ENCODE measurements around the gene C19orf47.

The C19orf47 gene, protein sequence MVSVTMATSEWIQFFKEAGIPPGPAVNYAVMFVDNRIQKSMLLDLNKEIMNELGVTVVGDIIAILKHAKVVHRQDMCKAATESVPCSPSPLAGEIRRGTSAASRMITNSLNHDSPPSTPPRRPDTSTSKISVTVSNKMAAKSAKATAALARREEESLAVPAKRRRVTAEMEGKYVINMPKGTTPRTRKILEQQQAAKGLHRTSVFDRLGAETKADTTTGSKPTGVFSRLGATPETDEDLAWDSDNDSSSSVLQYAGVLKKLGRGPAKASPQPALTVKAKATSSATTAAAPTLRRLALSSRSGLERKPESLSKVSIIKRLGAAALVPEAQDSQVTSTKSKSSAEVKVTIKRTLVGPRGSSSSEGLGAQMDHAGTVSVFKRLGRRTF

DNA sequence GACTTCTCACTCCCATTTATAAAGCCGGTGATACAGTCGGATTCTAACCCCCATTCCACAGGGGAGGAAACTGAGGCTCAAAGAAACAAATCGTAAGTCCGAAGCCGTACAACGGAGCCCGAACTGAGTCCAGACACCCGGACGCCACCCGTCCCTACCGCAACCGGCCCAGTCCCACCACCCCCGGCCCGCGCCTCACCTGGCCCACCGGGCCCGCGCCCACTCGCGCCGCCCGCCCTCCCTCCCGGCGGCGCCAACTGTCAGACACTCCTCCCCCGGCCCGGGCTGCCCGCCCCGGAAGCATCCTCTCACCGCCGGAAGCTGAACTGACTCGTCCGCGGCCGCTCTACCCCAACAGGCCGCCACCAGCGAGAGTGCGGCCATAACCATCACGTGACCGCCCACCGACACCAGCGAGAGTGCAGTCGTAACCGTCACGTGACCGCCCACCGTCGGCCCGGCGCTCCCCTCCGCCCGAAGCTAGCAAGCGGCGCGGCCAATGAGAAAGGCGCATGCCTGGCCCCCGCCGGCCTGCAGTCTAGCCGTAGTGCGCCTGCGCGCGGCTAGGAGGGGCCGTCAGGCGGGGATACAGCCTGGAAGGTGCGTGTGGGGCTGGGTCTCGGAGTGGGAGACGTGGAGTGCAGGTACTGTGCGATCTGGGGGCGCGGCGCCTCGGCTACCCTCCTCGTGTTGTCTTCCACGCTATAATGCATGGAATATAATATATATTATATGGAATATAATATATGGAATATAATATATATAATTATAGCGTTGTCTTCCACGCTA lies at the start of gene C19orf47, which contains the start of gene PLD3:
Gene C19orf47 (minus strand): TSS at position 273 of the 789 bp plus-strand sequence. CDS start 6,540 bp downstream, outside the sequence.
Gene PLD3 (plus strand): TSS at position 571 of the 789 bp plus-strand sequence. CDS start 17,789 bp downstream, outside the sequence.
- peak; percentile 99 for DNase-seq (ENCODE audit: low spot score)

DNA sequence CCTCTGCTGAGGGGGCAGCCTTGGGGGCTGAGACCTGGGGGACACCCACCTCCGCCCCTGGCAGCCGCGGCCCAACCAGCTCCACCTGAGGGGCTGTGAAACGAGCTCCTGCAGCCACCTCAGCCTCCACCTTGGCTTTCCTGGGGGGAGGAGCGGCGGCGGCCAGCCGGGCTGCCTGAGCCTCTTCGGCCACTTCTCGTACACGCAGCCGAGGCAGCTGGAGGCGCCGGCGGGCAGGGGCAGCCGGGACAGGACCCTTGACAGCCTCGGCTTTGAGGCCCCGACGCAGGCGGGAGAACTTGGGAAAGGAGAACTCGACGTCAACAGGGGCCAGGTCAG lies 49.3 kb upstream of the C19orf47 start:
- no peak for DNase-seq (ENCODE audit: low spot score)

DNA sequence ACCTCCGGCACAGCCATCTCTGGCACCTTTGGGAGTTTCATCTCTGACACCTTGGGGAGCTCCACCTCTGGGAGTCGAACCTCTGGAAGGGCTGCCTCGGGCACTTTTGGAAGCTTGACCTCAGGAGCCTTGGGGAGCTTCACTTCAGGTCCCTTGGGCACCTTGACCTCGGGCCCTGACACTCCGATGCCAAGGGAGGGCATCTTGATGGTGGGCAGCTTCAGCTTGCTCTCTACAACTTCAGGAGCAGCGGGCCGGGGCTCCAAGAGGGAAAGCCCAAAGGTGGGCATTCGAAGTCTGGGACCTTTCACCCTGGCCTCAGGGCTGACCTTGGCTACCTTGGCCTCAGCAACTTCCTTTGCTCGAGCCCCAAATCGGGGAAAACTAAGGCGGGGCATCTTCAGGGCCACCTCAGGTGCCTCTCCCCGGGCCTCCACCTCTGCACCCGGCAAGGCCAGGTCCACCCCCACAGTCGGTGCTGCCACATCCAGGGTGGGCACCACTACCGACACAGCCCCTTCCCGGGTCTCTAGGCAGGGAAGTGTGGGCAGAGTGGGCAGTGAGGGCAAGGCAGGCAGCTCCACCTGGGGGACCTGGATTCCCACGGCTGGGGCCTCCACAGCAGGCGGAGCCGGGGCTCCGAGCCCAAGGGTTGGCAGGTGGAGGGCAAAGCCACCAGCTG lies 48.8 kb upstream of the C19orf47 start:
- DNase-seq (ENCODE audit: low spot score), result no peak

DNA sequence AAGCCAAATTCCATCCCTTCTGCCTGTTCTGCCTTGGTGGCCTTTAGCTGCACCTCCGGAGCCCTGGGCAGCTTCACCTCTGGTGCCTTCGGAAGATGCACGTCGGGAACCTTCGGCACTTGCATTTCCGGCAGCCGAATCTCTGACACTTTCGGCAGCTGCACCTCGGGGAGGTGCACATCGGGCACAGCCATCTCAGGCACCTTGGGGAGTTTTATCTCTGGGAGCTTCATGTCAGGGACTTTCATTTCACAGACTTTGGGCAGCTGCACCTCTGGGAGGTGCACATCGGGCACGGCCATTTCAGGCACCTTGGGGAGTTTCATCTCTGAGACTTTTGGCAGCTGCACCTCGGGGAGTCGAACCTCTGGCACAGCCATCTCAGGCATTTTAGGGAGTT lies 47.8 kb upstream of the C19orf47 start:
- no peak for DNase-seq (ENCODE audit: low spot score)

DNA sequence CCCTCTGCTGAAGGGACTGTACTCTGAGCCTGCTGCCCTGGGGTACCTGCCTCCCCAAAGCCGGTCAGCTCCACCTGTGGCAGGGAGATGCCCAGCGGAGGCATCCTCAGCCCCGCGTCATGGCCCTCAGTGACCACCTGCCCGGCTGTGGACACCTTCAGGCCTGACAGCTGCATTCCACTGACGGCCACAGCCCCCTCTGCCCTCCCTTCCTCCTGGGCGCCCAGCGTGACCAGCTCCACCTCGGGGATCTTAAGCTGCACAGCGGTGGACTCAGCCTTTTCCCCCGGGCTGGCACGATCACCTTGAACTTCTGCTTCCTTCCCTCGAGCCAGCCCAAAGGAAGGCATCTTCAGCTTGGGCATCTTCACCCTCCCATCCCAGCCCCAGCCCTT lies 46.6 kb upstream of the C19orf47 start:
- DNase-seq (ENCODE audit: low spot score), result no peak

DNA sequence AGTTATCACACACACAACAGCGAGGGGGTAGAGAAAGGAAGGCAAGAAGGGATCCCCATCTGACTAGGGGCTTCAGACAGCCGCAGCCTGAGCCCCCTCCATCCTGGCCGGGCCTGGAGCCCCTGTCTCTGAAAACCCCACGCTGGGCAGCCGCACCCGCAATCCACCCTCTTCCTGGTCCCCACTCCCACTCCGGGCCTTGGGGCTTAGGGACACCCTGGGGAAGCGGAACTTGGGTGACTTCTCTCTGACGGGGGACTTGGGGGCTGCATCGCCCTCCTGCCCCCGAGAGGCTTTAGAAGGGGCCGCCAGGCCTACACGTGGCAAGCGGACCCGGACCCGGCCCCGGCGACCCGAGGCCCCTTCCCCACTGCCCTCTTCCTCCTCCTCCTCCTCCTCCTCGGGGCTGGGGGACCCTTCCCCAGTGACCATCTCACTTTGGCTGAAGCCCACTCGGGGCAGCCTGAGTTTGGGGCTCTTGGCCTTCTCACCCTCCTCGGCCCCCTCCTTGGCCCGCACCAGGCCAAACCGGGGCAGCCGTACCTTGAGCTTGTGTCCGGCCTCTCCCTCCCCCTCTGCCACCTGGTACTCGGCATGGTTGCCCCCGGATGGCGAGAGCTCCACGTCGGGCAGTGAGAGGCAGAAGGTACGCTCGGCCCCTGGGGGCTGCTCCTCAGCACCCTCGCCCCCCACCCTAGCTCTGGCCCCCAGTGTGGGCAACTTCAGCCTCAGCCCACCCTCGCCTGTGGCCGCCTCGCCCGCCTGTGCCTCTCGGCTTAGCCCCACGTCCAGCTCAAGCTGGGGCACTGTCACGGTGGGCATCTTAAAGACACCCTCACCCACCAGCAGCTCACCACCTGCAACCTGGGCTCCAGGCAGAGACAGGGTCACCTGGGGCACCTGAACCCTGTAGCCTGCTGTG lies 46.0 kb upstream of the C19orf47 start:
- DNase-seq (ENCODE audit: low spot score), result no peak

DNA sequence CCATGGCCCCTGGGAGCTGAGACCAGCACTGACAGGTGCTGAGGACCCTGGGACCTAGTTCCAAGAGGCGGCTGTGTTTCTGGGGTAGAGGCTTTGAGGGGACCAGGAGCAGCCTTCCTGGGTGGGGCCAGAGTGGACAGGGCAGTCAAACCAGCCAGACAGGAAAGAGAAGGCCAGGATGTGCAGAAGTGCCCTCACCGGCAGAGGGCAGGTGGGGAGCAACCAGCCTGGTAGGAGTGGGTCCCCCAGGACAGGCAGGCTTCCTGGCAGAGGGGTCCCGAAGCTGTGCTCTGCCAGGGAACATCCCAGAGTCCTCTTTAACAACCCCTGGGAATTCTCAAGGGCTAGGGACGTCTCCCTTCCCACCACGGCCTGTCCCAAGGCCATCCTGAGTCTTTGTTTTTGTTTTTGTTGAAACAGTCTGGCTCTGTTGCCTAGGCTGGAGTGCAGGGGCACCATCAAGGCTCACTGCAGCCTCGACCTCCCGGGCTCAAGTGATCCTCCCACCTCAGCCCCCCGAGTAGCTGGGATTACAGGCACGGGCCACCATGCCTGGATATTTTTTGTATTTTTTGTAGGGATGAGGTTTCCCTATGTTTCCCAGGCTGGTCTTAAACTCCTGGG lies 44.8 kb upstream of the C19orf47 start:
- no peak for DNase-seq (ENCODE audit: low spot score)

DNA sequence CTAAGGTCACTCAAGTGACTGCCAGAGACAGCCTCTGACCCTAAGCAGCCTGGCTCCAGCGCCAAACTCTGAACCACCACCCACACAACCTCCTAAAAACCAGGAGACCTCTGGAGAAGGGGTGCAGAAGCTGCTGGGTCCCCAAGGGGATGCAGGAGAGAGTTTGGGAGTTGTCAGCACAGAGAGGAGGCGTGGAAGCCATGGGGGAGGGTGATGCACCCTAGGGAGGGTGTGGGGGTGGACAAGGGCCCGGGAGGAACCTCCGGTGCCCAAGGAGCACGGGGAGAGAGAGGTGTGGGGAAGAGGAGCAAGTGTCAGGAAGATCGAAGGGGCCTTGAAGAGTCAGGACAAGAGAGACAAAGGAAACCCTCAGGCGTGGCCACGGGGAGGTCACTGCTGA lies 43.9 kb upstream of the C19orf47 start:
- no peak for DNase-seq (ENCODE audit: low spot score)

DNA sequence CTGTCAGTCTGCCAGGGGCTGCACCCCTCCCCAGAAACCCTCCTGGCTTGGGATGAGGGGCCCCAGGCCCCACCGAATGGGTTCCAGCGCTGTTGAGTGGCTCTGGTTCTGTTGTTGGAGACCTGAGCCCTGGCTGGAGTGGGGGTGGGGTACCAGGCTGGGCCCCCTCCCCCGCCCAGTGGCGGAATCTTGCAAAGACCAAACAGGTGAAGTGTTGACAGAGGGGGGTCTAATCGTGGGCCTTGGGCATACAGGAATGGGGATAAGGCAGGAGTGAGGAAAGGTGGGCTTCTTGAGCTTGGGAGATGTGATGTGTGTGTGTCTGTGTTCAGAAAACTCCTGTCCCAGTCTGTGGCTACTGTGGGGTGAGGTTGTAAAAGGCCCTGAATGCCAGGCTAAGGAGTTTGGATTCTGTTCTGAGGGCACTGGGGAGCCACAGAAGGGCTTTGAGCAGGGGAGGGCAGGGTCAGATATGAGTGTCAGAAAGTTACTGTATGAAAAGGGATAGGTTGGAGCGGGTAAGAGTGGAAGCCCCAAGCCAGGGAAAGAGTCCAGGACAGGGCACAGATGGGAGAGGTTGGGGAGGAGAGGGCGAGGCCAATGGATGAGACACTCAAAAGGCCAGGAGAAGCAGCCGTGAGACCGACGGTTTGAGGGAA lies 42.0 kb upstream of the C19orf47 start, which contains the start of gene HIPK4:
Gene HIPK4 (minus strand): TSS at position 98 of the 659 bp plus-strand sequence. CDS start 279 bp downstream, outside the sequence.
- no peak for DNase-seq (ENCODE audit: low spot score)

DNA sequence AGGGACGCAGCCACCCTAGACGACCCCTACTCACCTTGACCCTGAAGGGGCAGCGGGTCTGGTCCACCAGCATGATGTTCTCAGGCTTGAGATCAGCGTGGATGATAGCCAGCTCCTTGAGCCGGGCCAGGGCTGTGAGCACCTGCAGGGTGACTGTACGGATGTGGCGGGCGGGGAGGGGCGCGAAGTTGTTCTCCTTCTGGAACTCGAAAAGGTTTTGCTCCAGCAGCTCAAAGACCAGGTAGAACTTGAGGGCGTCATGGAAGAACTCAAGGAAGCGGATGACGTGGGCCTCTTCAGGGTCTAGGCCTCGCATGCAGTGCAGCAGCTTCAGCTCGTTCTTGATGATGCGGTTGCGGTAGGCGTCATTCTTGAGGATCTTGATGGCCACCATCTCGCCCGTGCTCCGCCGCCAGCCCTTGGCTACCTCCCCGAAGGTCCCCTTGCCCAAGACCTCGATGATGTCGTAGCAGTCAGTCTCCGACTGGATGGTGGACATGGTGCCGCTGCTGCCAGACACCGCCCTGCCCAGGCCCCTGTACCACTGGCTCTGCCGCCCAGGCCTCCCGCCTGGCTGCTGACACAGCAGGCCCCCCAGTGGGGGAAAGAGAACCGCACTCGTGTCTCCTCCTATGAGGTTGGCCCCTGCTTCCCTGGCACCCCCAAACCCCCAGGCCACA lies 41.3 kb upstream of the C19orf47 start:
- DNase-seq (ENCODE audit: low spot score), result no peak

DNA sequence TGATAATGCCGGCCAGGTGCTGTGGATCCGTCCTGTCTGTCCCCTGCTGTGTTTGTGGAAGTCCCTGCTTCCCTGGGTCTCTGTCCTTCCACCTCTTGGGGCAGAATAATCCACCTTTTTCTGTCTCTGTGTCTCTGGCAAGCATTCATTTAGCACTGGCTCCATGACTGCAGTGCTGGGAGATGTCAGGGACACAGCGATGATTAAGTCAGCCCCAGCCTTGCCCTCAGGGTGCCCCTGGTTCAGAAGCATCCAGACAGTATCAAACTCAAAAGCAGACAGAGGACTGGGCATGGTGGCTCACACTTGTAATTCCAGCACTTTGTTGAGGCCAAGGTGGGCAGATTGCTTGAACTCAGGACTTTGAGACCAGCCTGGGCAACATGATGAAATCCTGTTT lies 40.3 kb upstream of the C19orf47 start:
- DNase-seq (ENCODE audit: low spot score), result no peak

DNA sequence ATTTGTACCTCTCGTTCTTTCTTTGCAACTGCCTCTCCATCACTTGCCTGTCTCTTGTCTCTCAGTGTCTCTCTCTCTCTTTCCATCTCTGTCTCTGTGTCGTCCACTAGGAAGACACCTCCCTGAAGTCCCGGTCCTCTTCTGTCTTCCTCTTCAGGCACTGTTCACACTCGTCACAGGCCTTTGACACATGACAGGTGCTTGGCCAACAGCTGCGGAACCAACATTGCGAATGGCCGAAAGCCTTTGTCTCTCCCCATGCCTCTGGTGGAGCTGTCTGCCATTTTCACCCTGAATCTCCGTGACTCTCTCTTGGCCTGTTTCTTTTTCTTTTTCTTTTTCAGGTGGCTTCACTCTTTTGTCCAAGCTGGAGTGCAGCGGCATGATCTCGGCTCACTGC lies 39.0 kb upstream of the C19orf47 start:
- DNase-seq (ENCODE audit: low spot score), result no peak

DNA sequence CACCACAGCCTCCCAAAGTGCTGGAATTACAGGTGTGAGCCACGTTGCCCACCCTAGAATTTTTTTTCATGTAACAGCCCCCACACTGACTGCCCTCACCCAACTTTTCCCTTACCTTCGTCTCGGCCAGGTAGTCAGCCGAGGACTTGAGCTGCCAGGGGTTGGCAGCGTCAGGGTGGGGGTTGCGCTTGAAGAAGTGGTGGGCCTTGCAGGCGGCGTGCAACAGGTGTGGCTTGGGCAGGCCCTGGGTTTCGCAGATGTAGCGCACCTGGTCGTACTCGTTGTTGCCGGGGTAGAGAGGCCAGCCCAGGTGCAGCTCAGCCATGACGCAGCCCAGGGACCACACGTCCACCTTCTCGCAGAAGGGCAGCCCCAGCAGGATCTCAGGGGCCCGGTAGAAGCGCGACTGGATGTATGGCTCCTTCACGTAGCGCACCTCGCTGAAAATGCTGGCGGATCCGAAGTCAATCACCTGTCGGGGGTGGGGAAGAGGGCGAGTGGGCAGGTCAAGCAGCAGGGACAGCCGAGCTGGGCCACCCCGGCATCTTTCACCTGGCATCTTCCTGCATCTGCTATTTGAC lies 35.6 kb upstream of the C19orf47 start:
- DNase-seq (ENCODE audit: low spot score), result no peak

DNA sequence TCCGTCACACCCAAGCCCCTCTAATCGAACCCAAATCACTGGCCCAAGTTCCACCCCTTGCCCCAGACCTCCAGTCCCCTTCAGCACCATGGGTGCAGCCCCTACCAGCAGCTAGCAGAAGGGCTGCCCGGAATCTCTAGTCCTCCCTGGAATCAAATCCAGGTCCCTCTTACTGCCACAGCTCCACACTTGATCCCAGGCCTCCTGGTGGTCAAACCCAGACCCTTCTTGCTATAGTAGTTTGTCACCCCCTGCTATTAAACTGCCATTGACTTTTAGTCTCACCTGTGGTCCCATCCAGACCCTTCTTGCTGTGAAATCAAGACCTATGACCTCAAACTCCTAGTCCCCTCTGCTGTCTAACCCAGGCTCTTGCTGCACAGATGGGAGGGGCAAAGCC lies 33.1 kb upstream of the C19orf47 start:
- DNase-seq (ENCODE audit: low spot score), result no peak

DNA sequence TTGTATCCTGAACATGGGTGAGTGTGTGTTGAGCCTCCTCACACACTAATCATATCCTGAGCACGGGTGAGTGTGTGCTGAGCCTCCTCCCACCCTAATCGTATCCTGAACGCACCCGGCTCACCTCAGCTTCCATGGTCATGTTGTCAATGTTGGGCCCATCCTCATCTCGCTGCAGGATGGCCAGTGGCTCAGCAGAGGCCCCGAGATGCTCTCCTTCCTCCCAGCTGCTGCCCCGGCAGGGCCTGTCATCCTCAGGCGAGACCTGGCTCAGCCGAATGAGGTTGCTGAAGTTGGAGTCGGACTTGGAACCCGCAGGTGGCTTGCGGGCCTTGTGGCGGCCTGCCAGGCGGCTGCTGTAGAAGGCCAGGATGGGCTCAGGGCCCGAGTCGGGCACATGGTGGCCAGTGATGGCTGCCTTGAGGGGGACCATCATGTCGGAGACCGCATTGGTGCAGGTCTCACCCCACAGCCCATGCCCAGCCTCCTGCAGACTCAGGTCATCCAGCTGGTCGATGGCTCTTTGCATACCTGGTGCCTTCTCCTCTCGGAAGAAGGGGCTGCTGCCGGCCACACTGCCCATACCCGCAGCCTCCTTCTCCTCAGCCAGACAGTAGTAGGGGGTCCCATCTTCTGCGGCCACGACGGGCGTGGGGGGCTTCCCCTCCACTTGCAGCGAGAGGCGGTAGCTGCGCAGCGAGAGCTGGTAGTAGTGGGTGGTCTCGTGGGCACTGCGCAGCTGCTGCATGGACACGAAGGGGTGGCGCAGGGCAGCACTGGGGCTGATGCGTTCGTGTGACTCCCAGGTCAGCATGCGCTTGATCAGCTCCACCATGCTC lies 32.2 kb upstream of the C19orf47 start:
- DNase-seq (ENCODE audit: low spot score), result no peak

DNA sequence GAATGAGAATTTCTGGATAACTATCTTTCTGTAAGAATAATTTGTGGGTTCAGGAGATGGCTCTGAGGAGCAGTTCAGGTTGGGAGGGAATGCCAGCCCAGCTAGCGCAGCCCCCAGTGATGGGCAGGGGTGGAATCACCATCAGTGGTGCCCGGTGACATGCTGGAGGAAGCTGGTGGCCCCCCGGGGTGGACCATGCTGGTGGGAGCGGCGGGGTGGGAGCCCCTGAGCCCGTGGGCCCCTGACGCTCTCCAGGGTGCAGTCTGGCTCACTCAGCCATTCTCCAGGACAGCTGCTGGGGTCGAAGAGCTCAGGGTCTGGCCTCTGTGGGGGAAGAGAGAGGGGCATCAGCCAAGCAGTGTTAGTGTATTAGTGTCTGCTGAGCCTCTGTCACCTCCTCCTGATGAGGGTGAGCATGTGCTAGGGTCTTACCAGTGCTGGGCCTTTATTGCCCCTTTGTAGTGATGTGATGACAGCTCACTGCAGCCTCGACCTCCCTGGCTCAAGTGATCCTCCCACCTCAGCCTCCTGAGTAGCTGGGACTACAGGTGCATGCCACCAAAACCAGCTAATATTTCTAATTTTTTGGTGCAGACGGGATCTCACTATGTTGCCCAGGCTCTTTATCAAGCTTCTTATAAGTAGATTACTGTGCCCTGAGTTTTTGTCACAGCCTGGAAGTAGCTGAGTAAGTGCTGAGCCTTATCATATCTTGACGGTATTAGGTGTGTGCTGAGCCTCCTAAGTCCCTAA lies 31.4 kb upstream of the C19orf47 start:
- DNase-seq (ENCODE audit: low spot score), result no peak

DNA sequence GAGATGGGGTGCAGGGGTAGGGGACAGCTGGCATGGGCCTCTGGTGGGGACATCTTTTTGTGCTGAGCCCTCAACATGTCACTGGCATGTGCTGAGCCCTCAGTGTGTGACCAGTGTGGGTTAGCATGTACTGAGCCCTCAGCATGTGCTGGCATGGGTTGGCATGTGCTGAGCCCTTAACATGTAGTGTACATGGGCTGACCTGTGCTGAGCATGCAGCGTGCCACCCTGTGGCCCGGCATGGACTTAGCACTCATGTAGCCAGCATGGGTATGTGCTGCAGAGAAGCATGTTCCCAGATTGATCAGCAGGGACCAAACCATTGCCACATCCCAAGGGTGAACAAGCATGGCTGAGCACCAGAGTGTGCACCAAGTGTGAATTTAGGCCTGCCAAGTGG lies 30.3 kb upstream of the C19orf47 start:
- DNase-seq (ENCODE audit: low spot score), result no peak

DNA sequence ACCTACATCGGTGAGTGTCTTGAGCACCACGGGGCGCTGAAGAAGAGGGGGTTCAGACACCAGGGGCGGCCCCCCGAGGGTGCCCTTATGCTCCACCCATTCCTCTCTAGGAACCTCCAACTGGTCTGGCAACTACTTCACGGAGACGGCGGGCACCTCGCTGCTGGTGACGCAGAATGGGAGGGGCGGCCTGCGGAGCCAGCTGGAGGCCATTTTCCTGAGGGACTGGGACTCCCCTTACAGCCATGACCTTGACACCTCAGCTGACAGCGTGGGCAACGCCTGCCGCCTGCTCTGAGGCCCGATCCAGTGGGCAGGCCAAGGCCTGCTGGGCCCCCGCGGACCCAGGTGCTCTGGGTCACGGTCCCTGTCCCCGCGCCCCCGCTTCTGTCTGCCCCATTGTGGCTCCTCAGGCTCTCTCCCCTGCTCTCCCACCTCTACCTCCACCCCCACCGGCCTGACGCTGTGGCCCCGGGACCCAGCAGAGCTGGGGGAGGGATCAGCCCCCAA lies 29.7 kb upstream of the C19orf47 start:
- DNase-seq (ENCODE audit: low spot score), result no peak
